ENCODE results near the gene TBC1D7.

TBC1D7 gene

GRCh38 chr6:13318821-13319220, 9.5 kb downstream of the TBC1D7 start:
- DNase-seq = no peak

- DNase-seq = no peak
Measured at GRCh38 chr6:13315896-13316295, 12.4 kb downstream of the TBC1D7 start.

- no peak for DNase-seq
Measured at GRCh38 chr6:13314806-13315205, 13.5 kb downstream of the TBC1D7 start.

GRCh38 chr6:13311155-13311554, 17.2 kb downstream of the TBC1D7 start:
- DNase-seq = no peak

GRCh38 chr6:13308332-13308731, 20.0 kb downstream of the TBC1D7 start:
- no peak for DNase-seq

GRCh38 chr6:13307508-13307995, 20.8 kb downstream of the TBC1D7 start:
- DNase-seq = no peak

GRCh38 chr6:13305791-13306190, 22.5 kb downstream of the TBC1D7 start:
- DNase-seq = no peak

- no peak for DNase-seq
Measured at GRCh38 chr6:13305288-13305687, 23.0 kb downstream of the TBC1D7 start.

GRCh38 chr6:13304580-13305260, 23.6 kb downstream of the TBC1D7 start:
- no peak for DNase-seq

- no peak for DNase-seq
Measured at GRCh38 chr6:13304101-13304500, 24.2 kb downstream of the TBC1D7 start.

GRCh38 chr6:13303668-13304017, 24.7 kb downstream of the TBC1D7 start:
- DNase-seq = no peak

GRCh38 chr6:13302751-13303667, 25.3 kb downstream of the TBC1D7 start:
- no peak for DNase-seq

GRCh38 chr6:13302291-13302690, 26.0 kb downstream of the TBC1D7 start:
- no peak for DNase-seq

GRCh38 chr6:13300643-13301590, 27.4 kb downstream of the TBC1D7 start:
- no peak for DNase-seq

GRCh38 chr6:13299918-13300317, 28.4 kb downstream of the TBC1D7 start:
- DNase-seq = no peak

GRCh38 chr6:13299403-13299821, 28.9 kb downstream of the TBC1D7 start:
- no peak for DNase-seq

- DNase-seq = no peak
Measured at GRCh38 chr6:13298446-13298845, 29.9 kb downstream of the TBC1D7 start.

GRCh38 chr6:13297391-13297790, 30.9 kb downstream of the TBC1D7 start:
- no peak for DNase-seq

GRCh38 chr6:13296536-13296997, 31.8 kb downstream of the TBC1D7 start:
- DNase-seq = no peak

- no peak for DNase-seq
Measured at GRCh38 chr6:13295576-13295975, 32.8 kb downstream of the TBC1D7 start.

GRCh38 chr6:13294499-13295069, 33.8 kb downstream of the TBC1D7 start:
- no peak for DNase-seq

- no peak for DNase-seq
Measured at GRCh38 chr6:13292774-13293173, 35.6 kb downstream of the TBC1D7 start.

Measured in NCI-H1105 treated with DMSO at 0.1 percent for 48 hours (cell line).